Measurements from ENCODE around the gene ROR2.

The ROR2 gene

GRCh38 chr9:91943478-91944470, 6.3 kb downstream of the ROR2 start:
- no peaks in the 10 kb centered on the region for H3K9me3 Mint-ChIP-seq
- H3K4me1 Mint-ChIP-seq: no peaks in the 10 kb centered on the region
- H3K36me3 Mint-ChIP-seq (ENCODE audit: low read depth): no peaks in the 10 kb centered on the region
- H3K27ac Mint-ChIP-seq: no peak overlapping the region
- DNase-seq (no peak), ATAC-seq (no peak)
- peaks cover 50% of the 10 kb centered on the region for H3K27me3 Mint-ChIP-seq
- H3K4me3 Mint-ChIP-seq: no peak overlapping the region

- Mint-ChIP-seq H3K27ac (no peak overlapping the region), H3K36me3 (ENCODE audit: low read depth) (no peaks in the 10 kb centered on the region), H3K27me3 (peaks cover 38% of the 10 kb centered on the region), H3K4me3 (no peak overlapping the region), H3K4me1 (no peaks in the 10 kb centered on the region), H3K9me3 (no peaks in the 10 kb centered on the region)
- ATAC-seq (no peak), DNase-seq (no peak)
Measured at GRCh38 chr9:91942201-91942600, 7.8 kb downstream of the ROR2 start.

- H3K27ac Mint-ChIP-seq: no peak overlapping the region
- H3K27me3 Mint-ChIP-seq: peaks cover 23% of the 10 kb centered on the region
- no peak for DNase-seq
- no peaks in the 10 kb centered on the region for H3K36me3 Mint-ChIP-seq (ENCODE audit: low read depth)
- ATAC-seq: no peak
- no peak overlapping the region for H3K4me3 Mint-ChIP-seq
- H3K4me1 Mint-ChIP-seq: no peaks in the 10 kb centered on the region
- no peaks in the 10 kb centered on the region for H3K9me3 Mint-ChIP-seq
Measured at GRCh38 chr9:91939978-91940377, 10.1 kb downstream of the ROR2 start.

GRCh38 chr9:91937727-91938126, 12.3 kb downstream of the ROR2 start:
- DNase-seq (no peak), ATAC-seq (no peak)
- Mint-ChIP-seq H3K36me3 (ENCODE audit: low read depth) (no peaks in the 10 kb centered on the region), H3K4me3 (no peak overlapping the region), H3K4me1 (no peaks in the 10 kb centered on the region), H3K9me3 (no peaks in the 10 kb centered on the region), H3K27ac (no peak overlapping the region), H3K27me3 (peaks cover 5% of the 10 kb centered on the region)

- ATAC-seq: no peak
- Mint-ChIP-seq H3K4me1 (no peaks in the 10 kb centered on the region), H3K36me3 (ENCODE audit: low read depth) (no peaks in the 10 kb centered on the region), H3K27ac (no peak overlapping the region), H3K4me3 (no peak overlapping the region), H3K9me3 (no peaks in the 10 kb centered on the region), H3K27me3 (peaks cover 1% of the 10 kb centered on the region)
- DNase-seq: no peak
Measured at GRCh38 chr9:91937056-91937455, 13.0 kb downstream of the ROR2 start.

GRCh38 chr9:91935805-91936514, 14.1 kb downstream of the ROR2 start:
- Mint-ChIP-seq H3K36me3 (ENCODE audit: low read depth) (no peaks in the 10 kb centered on the region), H3K4me1 (no peaks in the 10 kb centered on the region), H3K4me3 (no peak overlapping the region), H3K27ac (no peak overlapping the region), H3K9me3 (peaks cover 10% of the 10 kb centered on the region), H3K27me3 (no peaks in the 10 kb centered on the region)
- no peak for DNase-seq
- no peak for ATAC-seq

- no peak for DNase-seq
- no peak overlapping the region for H3K4me3 Mint-ChIP-seq
- no peak for ATAC-seq
- H3K27me3 Mint-ChIP-seq: no peaks in the 10 kb centered on the region
- peaks cover 17% of the 10 kb centered on the region for H3K9me3 Mint-ChIP-seq
- no peak overlapping the region for H3K27ac Mint-ChIP-seq
- no peaks in the 10 kb centered on the region for H3K4me1 Mint-ChIP-seq
- no peaks in the 10 kb centered on the region for H3K36me3 Mint-ChIP-seq (ENCODE audit: low read depth)
Measured at GRCh38 chr9:91935066-91935749, 14.8 kb downstream of the ROR2 start.

GRCh38 chr9:91934654-91935053, 15.4 kb downstream of the ROR2 start:
- no peak for DNase-seq
- H3K27ac Mint-ChIP-seq: no peak overlapping the region
- H3K4me3 Mint-ChIP-seq: no peak overlapping the region
- no peaks in the 10 kb centered on the region for H3K4me1 Mint-ChIP-seq
- no peaks in the 10 kb centered on the region for H3K27me3 Mint-ChIP-seq
- H3K36me3 Mint-ChIP-seq (ENCODE audit: low read depth): no peaks in the 10 kb centered on the region
- ATAC-seq: no peak
- H3K9me3 Mint-ChIP-seq: peaks cover 20% of the 10 kb centered on the region

GRCh38 chr9:91933556-91934352, 16.3 kb downstream of the ROR2 start:
- Mint-ChIP-seq H3K9me3 (peaks cover 26% of the 10 kb centered on the region), H3K36me3 (ENCODE audit: low read depth) (no peaks in the 10 kb centered on the region), H3K27me3 (no peaks in the 10 kb centered on the region), H3K27ac (no peak overlapping the region), H3K4me3 (no peak overlapping the region), H3K4me1 (no peaks in the 10 kb centered on the region)
- DNase-seq (no peak), ATAC-seq (no peak)

- Mint-ChIP-seq H3K27me3 (peaks cover 4% of the 10 kb centered on the region), H3K36me3 (ENCODE audit: low read depth) (no peaks in the 10 kb centered on the region), H3K9me3 (peaks cover 29% of the 10 kb centered on the region), H3K4me3 (no peak overlapping the region), H3K27ac (no peak overlapping the region), H3K4me1 (no peaks in the 10 kb centered on the region)
- ATAC-seq (no peak), DNase-seq (no peak)
Measured at GRCh38 chr9:91930475-91930874, 19.6 kb downstream of the ROR2 start.

- H3K4me1 Mint-ChIP-seq: no peaks in the 10 kb centered on the region
- H3K9me3 Mint-ChIP-seq: peaks cover 29% of the 10 kb centered on the region
- no peak overlapping the region for H3K27ac Mint-ChIP-seq
Measured at GRCh38 chr9:91929331-91929730, 20.7 kb downstream of the ROR2 start.

GRCh38 chr9:91927922-91928510, 22.0 kb downstream of the ROR2 start:
- no peak for DNase-seq
- H3K4me3 Mint-ChIP-seq: no peak overlapping the region
- no peak overlapping the region for H3K27ac Mint-ChIP-seq
- H3K4me1 Mint-ChIP-seq: no peaks in the 10 kb centered on the region
- no peak for ATAC-seq
- H3K9me3 Mint-ChIP-seq: peaks cover 29% of the 10 kb centered on the region
- no peaks in the 10 kb centered on the region for H3K36me3 Mint-ChIP-seq (ENCODE audit: low read depth)
- H3K27me3 Mint-ChIP-seq: peaks cover 7% of the 10 kb centered on the region

More at GRCh38 chr9:91929331-91929730, 20.7 kb downstream of the ROR2 start:
- DNase-seq (no peak), ATAC-seq (no peak)
- H3K36me3 Mint-ChIP-seq (ENCODE audit: low read depth): no peaks in the 10 kb centered on the region
- peaks cover 4% of the 10 kb centered on the region for H3K27me3 Mint-ChIP-seq
- H3K4me3 Mint-ChIP-seq: no peak overlapping the region

GRCh38 chr9:91924090-91924489, 25.9 kb downstream of the ROR2 start:
- ATAC-seq (no peak), DNase-seq (no peak)
- peaks cover 6% of the 10 kb centered on the region for H3K9me3 Mint-ChIP-seq
- peaks cover 15% of the 10 kb centered on the region for H3K27me3 Mint-ChIP-seq
- no peaks in the 10 kb centered on the region for H3K36me3 Mint-ChIP-seq (ENCODE audit: low read depth)
- no peak overlapping the region for H3K4me3 Mint-ChIP-seq
- no peaks in the 10 kb centered on the region for H3K4me1 Mint-ChIP-seq
- H3K27ac Mint-ChIP-seq: no peak overlapping the region

- H3K9me3 Mint-ChIP-seq: no peaks in the 10 kb centered on the region
- no peak for ATAC-seq
- H3K4me3 Mint-ChIP-seq: no peak overlapping the region
- H3K36me3 Mint-ChIP-seq (ENCODE audit: low read depth): no peaks in the 10 kb centered on the region
- no peak overlapping the region for H3K27ac Mint-ChIP-seq
- no peak for DNase-seq
- H3K27me3 Mint-ChIP-seq: peaks cover 15% of the 10 kb centered on the region
- H3K4me1 Mint-ChIP-seq: no peaks in the 10 kb centered on the region
Measured at GRCh38 chr9:91923145-91923544, 26.9 kb downstream of the ROR2 start.
